Left cardiac atrium (tissue), 4 donors: Measurements from ENCODE around the gene FAM20A. TPM values are rescaled to one million over a fixed set of nuclear protein-coding genes. Genes with fewer than 3 reads are reported as not detected.
"Not testable (repeated sequence)": the region's sequence is repeated elsewhere in the genome, so short reads cannot be mapped to it uniquely, and the experiment has no call there.

Experiments used
- ATAC-seq, 2 donors: fragments of 200-7000 bp; cut with Tn5 transposase; one replicate each; pipeline ENCODE4 v1.9.1; 2020; ENCODE audit warnings: mild to moderate bottlenecking in 2 of 2, moderate library complexity in 2 of 2
- DNase-seq: peaks from one replicate; pipeline ENCODE4 v3.0.0-alpha.2; 2020
- intact Hi-C, 2 donors: fragments of 100-400 bp; cut with DNase I; formaldehyde crosslinking; loops; one replicate each; pipeline versions ENCODE4 v1.14.1 to v1.15.1; 2022 to 2023
- total RNA-seq, 2 donors: library from RNA; stranded (reverse); fragmentation: NEBNext Ultra II Directional; extraction: Animal tissue kit (Norgen Biotek cat#: 25700); gene quantifications; one replicate each; pipeline ENCODE4 v1.2.1, GENCODE V29; 2021
- donor health status: DM: no; HTN: yes; CAD: no.
- donor health status: DM: no; HTN: yes; CAD: no; lungs with severe emphysema.
- donor health status: DM: yes; HTN: yes; CAD: no.
- donor health status: Dilated cardiomyopathy.

FAM20A gene
- total RNA-seq, 2 donors from 2014 or later = 7.9 to 9.0 TPM

- intact Hi-C loops = loop anchor here (5.0 kb wide), 2 partner anchors 41 to 46 kb away; no protein-coding TSS in a partner anchor
- peak; percentile 33 for DNase-seq
- peak; percentile 4 to 20 for ATAC-seq
These were observed 88.2 kb downstream of the FAM20A start for GRCh38 chr17:68512960-68513474.

- intact Hi-C loops = loop anchor here (5.0 kb wide), 2 partner anchors 40 to 45 kb away; no protein-coding TSS in a partner anchor
- peak; percentile 95 for DNase-seq
These were observed 88.8 kb downstream of the FAM20A start, which contains the start of gene PRKAR1A for GRCh38 chr17:68512247-68512959. Gene PRKAR1A (plus strand): TSS chr17:68512430. CDS start chr17:68515400, 2,970 bp downstream.

DNA sequence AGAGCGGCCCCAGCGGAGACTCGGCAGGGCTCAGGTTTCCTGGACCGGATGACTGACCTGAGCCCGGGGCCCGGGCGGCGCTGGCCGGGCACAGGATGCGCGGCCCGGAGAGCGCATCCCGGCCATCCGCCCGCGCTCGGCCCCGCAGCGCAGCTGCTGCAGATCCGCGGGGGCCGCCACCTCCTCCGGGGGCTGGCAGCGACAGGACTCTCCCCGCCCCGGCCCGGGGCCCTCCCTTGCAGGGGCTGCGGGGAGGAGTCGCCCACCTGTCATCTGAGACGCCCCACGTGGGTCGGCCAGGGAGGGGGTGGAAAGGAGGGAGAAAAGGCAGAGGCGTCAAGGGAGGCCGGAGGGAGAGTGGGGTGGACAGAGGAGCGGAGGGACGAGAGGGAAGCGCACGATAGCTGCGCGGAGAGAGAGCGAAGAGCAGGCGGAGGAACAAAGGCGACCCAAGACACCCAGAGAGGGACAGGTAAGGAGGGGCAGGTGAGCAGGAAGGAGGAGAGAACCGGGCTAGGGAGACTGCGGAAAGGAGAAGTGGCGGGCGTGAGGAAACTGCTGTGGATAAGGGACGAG lies 89.4 kb downstream of the FAM20A start:
- intact Hi-C loops = loop anchor here (5.0 kb wide), 2 partner anchors 39 to 44 kb away; no protein-coding TSS in a partner anchor

More at GRCh38 chr17:68512247-68512959, 88.8 kb downstream of the FAM20A start, which contains the start of gene PRKAR1A:
- peak; percentile 92 to 93 for ATAC-seq

GRCh38 chr17:68511254-68511670 lies 89.9 kb downstream of the FAM20A start:
- intact Hi-C loops = loop anchor here (5.0 kb wide), 2 partner anchors 39 to 44 kb away; no protein-coding TSS in a partner anchor
- ATAC-seq = no peak
- DNase-seq = no peak

More for the DNA sequence above, 89.4 kb downstream of the FAM20A start:
- ATAC-seq (peak; percentile 77 to 82), DNase-seq (peak; percentile 82)

DNA sequence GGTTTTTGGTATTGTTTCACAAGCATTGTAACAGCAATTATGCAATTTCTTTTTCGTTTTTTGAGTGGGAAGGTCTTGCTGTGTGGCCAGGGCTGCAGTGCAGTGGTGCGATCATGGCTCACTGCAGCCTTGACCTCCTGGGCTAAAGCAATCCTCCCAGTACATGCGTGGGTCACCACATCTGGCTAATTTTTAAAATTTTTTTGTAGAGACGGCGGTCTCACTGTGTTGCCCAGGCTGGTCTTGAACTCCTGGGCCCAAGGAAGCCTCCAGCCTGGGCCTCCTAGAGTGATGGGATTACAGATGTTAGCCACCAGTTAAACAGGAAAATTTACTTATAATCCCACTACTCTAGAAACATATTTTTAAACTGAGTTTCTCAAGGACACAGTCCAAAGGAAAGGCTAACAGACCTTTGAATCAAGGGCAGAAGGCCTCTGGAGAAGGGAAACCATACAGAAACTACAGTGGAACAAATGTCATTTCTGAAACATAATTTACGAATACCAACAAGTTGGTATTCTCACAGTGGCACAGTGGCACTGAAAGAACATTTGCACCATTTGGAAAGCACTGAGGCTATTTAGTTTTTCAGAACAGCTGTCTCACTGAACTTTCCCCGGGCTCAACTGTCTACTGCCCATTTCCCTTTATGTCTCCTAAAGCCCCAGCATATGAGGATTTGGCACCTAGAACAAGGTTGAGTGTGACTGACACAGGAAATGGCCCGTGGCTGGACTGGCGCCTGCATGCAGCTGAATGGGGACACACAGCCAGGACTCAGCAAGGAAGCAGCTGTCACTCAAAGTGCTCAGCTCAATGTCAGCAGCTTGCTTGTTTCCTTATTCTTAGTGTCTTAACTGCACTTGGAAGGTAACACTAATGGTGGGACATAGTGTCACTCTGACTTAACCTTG lies 91.8 kb downstream of the FAM20A start:
- DNase-seq = peak; percentile 44
- intact Hi-C loops = loop anchor here (5.0 kb wide), 2 partner anchors 37 to 42 kb away; no protein-coding TSS in a partner anchor
- ATAC-seq = peak in 1 of 2 donors; percentile 6

DNA sequence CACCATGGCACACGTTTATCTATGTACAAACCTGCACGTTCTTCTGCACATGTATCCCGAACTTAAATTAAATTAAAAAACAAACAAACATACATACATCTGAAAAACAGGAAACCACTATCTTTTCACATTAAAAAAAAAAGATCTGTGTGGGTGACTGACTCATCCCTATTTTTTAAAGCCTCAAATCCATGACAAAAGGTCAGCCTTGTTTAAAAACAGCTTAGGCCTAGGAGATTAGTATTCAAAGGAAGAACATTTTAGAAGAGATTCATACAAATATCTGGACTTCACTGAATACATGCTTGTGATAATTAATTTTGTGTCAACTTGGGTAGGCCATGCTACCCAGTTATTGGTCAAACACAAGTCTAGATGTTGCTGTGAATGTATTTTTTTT lies 93.6 kb downstream of the FAM20A start:
- ATAC-seq (no peak), DNase-seq (no peak)
- intact Hi-C loops = no loop called here

GRCh38 chr17:68505951-68506350 lies 95.2 kb downstream of the FAM20A start:
- DNase-seq = no peak
- ATAC-seq = no peak
- intact Hi-C loops = no loop called here

DNA sequence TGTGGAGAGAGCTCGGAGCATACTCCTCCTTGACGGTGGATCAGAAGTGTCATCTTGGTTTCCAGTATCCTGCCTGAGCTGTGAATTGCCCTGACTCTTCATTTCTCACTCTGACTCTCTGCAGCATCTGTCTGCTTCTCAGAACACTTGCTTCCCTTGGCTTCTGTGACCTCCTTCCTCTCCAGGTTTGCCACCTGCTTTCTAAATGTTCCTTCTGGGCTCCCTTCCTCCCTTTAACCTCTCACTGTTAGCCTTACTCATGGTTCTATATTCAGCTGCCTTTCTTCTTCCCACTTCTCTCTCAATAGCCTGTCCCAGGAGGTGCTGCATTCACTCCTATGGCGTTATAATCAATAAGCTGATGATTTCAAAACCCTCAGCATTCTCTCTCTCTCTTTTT lies 100.1 kb downstream of the FAM20A start:
- intact Hi-C loops = no loop called here
- ATAC-seq (no peak), DNase-seq (no peak)

DNA sequence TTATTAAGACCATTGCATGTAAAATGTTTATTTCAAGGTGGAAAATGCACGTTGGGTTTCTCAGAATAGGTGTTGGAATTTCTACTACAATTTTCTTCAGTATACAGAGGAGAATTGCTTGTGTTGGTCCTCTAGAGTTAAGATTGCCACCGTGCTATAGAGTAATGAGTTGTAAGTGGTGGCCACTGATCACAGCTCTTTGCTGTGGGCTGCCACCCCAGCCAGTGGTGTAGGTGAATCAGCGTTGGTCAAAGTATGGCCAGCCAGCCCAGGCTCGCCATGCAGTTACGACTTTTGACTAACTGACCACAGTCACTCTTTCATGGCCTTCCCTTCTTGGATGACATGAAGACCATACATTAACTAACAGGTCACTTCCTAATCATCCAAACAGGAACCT lies 101.6 kb downstream of the FAM20A start:
- intact Hi-C loops = no loop called here
- no peak for ATAC-seq
- no peak for DNase-seq

GRCh38 chr17:68498479-68499326 lies 102.5 kb downstream of the FAM20A start:
- intact Hi-C loops = no loop called here
- DNase-seq (peak; percentile 74), ATAC-seq (peak; percentile 93 to 94)

GRCh38 chr17:68497885-68498319 lies 103.3 kb downstream of the FAM20A start:
- intact Hi-C loops = no loop called here
- peak in 1 of 2 donors; percentile 25 for ATAC-seq
- DNase-seq = no peak

DNA sequence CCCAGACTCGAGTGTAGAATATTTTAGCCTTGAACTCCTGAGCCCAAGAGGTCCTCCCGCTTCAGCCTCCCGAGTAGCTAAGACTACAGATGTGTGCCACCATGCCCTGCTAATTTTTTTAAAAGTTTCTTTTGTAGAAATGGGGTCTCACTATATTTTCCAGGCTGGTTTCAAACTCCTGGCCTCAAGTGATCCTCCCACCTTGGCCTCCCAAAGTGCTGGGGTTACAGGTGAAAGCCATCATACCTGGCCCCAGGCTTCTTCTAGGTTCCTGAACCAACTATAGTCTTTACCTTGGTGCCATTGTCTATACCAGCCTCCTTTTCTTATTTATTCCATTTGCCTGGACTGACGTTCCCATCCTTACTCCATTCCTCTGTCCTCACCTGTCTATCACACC lies 106.1 kb downstream of the FAM20A start:
- intact Hi-C loops = no loop called here
- DNase-seq = no peak
- no peak for ATAC-seq

DNA sequence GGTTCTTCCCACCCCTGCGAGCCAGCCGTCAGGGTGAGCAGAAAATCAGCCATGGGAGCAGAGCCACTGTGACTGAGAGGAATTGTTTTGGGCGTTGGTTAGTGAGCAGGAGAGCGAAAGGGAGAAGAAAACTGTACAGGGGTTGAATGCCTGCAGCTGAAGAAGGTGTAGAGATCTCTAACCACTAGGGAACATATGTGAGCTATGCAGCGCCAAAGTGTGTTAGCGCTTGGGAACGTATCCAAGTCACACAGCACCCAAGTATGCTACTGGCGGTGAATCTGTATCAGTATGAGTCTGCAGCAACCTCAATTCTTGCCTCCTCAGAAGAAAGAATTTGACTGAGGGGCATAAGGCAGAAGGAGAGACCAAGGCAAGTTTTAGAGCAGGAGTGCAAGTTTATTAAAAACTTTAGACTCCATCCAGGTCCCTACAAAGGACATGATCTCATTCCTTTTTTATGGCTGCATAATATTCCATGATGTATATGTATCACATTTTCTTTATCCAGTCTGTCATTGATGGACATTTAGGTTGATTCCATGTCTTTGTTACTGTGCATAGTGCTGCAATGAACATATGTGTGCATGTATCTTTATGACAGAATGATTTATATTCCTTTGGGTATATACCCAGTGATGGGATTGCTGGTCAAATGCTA lies 108.6 kb downstream of the FAM20A start:
- ATAC-seq, intact Hi-C loops, DNase-seq: not testable (repeated sequence)

DNA sequence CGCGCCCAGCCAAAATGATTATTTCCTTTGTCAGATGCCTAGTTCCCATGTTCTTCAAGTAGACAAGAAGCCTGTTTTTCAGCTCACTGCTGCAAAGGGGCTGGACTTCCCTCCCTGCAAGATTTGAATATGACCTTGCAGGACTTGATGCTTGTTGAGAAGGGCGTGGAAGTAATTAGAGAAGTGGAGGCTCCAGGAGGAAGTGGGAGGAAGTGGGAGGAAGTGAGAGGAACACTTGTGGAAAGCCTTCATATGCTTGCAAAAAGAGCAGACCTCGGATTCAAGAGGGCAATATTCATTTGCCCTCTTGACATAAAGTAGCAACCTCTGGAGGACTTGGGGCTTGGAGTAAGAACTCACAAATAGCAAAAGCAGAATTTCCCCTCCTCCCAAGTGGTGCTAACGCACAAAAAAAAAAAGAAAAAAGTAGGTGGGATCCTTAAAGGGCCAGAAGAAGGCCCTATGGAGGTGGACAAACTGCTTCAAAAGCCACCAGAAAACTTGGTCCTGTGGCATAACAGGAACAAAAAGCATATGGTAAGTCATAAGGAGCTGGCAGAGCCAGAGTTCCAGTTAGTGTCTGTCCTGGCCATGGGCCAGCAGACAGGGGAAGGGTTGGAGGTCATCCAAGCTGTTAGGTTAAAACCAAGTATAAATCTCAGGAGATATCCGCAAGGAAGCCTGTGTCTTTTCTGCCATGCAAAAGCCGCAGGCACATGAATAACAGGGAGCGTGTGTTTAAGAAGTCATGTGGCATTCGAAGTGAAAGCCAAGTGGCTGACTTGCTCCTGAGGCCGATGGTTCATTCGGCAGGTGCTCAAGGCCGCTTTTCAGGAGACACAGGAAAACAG lies 109.6 kb downstream of the FAM20A start:
- intact Hi-C loops = no loop called here
- ATAC-seq = peak; percentile 59 to 80
- no peak for DNase-seq

GRCh38 chr17:68489919-68490318 lies 111.2 kb downstream of the FAM20A start:
- intact Hi-C loops = no loop called here
- ATAC-seq (no peak), DNase-seq (peak; percentile 40)
